ENCODE data around the gene ANKRD33B. TPM values are rescaled to one million over a fixed set of nuclear protein-coding genes. Genes with fewer than 3 reads are reported as not detected.
"Not testable (repeated sequence)": the region's sequence is repeated elsewhere in the genome, so short reads cannot be mapped to it uniquely, and the experiment has no call there.

The ANKRD33B gene
- polyA plus RNA-seq (2013, experiment 1 of 2) = 0.64 TPM
- polyA plus RNA-seq (2013, experiment 2 of 2) = 0.71 TPM

DNA sequence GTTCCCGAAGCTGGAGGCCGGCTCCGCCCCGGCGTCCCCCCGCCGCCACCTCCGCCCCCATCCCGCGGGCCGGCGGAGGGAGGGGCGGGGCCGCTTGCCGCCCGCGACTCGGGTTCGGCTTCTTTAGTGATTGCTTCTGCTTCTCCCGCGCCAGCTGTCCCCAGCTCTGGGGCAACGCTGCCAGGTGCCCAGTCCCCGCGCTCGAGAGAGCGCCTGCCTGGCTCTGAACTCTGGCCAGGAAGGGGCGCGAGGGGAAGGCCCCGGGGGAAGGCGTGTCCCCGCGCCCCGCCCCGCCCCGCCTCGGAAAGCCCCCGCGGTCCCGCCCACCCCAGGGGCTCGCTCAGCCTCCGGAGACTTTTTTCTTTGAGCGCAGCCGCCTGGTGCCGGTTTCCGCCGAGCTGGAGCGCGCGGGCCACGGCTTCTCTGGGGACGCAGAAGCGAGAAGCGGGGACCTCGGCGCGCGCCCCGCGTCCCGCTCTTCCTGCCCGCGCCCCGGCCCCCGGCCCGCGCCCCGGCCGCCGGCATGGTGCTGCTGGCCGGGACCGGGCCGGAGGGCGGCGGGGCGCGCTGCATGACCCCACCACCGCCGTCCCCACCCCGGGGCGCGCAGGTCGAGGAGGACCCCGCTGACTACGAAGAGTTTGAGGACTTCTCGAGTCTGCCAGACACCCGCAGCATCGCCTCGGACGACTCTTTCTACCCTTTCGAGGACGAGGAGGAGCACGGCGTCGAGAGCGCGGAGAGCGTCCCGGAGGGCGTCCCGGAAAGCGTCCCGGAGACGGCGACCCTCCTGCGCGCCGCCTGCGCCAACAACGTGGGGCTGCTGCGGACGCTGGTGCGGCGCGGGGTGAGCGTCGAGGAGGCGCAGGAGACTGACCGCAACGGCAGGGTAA, at the start of gene ANKRD33B:
Gene ANKRD33B, plus strand, starts transcription at position 126 of the 893 bp plus-strand sequence. Its CDS starts 398 bp downstream, at position 524.
- Histone ChIP-seq H3K79me1 (replicated peaks; ENCODE audit: low read length, poor library complexity, severe bottlenecking) (peaks cover 22% of the 10 kb centered on the region), H4K8ac (ENCODE audit: low read length) (peak within 1 kb of the TSS; percentile 98), H3K27ac (ENCODE audit: low read length, poor library complexity, severe bottlenecking) (no peak within 1 kb of the TSS), H2BK120ac (ENCODE audit: low read depth, low read length) (peak within 1 kb of the TSS; percentile 24), H2AFZ (ENCODE audit: low read depth, low read length) (peak within 1 kb of the TSS; percentile 49), H3K18ac (ENCODE audit: low read depth in 1 of 2, low read length in 2 of 2) (peak within 1 kb of the TSS; percentile 84 to 88), H3K23ac (ENCODE audit: low read length in 2 of 2) (peak within 1 kb of the TSS in 1 of 2 experiments; percentile 9), H3K36me3 (ENCODE audit: control insufficient read depth in 1 of 2, insufficient read depth in 2 of 2, low read depth in 1 of 2, low read length in 2 of 2) (peaks cover 0 to 3% of the 10 kb centered on the region in 2 experiments), H3K27me3 (ENCODE audit: control insufficient read depth in 1 of 2, insufficient read depth in 1 of 2, low read length in 2 of 2) (no peaks in the 10 kb centered on the region), H3K4me1 (ENCODE audit: control insufficient read depth, insufficient read depth, low read depth, low read length) (peaks cover 36% of the 10 kb centered on the region), H2BK12ac (ENCODE audit: low read length in 2 of 2) (peak within 1 kb of the TSS; percentile 44 to 79), H2AK5ac (ENCODE audit: low read length, severe bottlenecking) (peak within 1 kb of the TSS; percentile 49), H2BK5ac (ENCODE audit: low read depth, low read length, poor library complexity, severe bottlenecking) (peak within 1 kb of the TSS; percentile 21), H3K4ac (ENCODE audit: low read depth in 1 of 2, low read length in 2 of 2) (peak within 1 kb of the TSS; percentile 43 to 76), H3K9me3 (ENCODE audit: control insufficient read depth, low read length) (no peaks in the 10 kb centered on the region), H3K4me3 (ENCODE audit: insufficient read depth in 1 of 2, low read depth in 1 of 2, low read length in 2 of 2) (peak within 1 kb of the TSS; percentile 81 to 86), H4K91ac (ENCODE audit: low read length) (peak within 1 kb of the TSS; percentile 56), H3K9ac (ENCODE audit: low read length) (peak within 1 kb of the TSS; percentile 83), H3K14ac (ENCODE audit: low read length in 2 of 2) (peak within 1 kb of the TSS in 1 of 2 experiments; percentile 56), H2BK15ac (ENCODE audit: low read depth, poor library complexity, severe bottlenecking) (peak within 1 kb of the TSS; percentile 89), H3K4me2 (ENCODE audit: low read length, poor library complexity, severe bottlenecking) (peak within 1 kb of the TSS; percentile 87)
- under 1% methylated on average over 81 of the region's 119 CpGs for WGBS
- DNase-seq = peak; percentile 71

DNA sequence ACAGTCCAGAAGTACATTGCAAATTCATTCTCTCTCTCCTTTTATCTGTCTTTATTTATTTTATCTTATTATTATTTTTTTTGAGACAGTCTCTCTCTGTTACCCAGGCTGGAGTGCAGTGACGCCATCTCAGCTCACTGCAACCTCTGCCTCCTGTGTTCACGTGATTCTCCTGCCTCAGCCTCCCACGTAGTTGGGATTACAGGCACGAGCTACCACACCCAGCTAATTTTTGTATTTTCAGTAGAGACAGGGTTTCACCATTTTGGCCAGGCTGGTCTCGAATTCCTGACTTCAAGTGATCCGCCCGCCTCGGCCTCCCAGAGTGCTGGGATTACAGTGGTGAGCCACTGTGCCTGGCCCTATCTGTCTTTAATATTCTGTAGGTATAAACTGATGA, 49.3 kb upstream of the ANKRD33B start:
- H4K91ac ChIP-seq (ENCODE audit: low read length); H3K18ac ChIP-seq (ENCODE audit: low read depth in 1 of 2, low read length in 2 of 2); H2AK5ac ChIP-seq (ENCODE audit: low read length, severe bottlenecking); H3K4me3 ChIP-seq (ENCODE audit: insufficient read depth in 1 of 2, low read depth in 1 of 2, low read length in 2 of 2); H3K27me3 ChIP-seq (ENCODE audit: control insufficient read depth in 1 of 2, insufficient read depth in 1 of 2, low read length in 2 of 2); H3K14ac ChIP-seq (ENCODE audit: low read length in 2 of 2); H3K79me1 ChIP-seq (replicated peaks; ENCODE audit: low read length, poor library complexity, severe bottlenecking); H3K4ac ChIP-seq (ENCODE audit: low read depth in 1 of 2, low read length in 2 of 2); H2BK15ac ChIP-seq (ENCODE audit: low read depth, poor library complexity, severe bottlenecking); H3K4me2 ChIP-seq (ENCODE audit: low read length, poor library complexity, severe bottlenecking); H2AFZ ChIP-seq (ENCODE audit: low read depth, low read length); H3K23ac ChIP-seq (ENCODE audit: low read length in 2 of 2); H4K8ac ChIP-seq (ENCODE audit: low read length); H2BK120ac ChIP-seq (ENCODE audit: low read depth, low read length); H3K9ac ChIP-seq (ENCODE audit: low read length); H2BK5ac ChIP-seq (ENCODE audit: low read depth, low read length, poor library complexity, severe bottlenecking); H3K9me3 ChIP-seq (ENCODE audit: control insufficient read depth, low read length); H3K36me3 ChIP-seq (ENCODE audit: control insufficient read depth in 1 of 2, insufficient read depth in 2 of 2, low read depth in 1 of 2, low read length in 2 of 2); H2BK12ac ChIP-seq (ENCODE audit: low read length in 2 of 2); DNase-seq: not testable (repeated sequence)
- H3K27ac ChIP-seq (ENCODE audit: low read length, poor library complexity, severe bottlenecking) = peak overlapping the region; percentile 93
- peaks cover 22% of the 10 kb centered on the region for H3K4me1 ChIP-seq (ENCODE audit: control insufficient read depth, insufficient read depth, low read depth, low read length)
- 86% methylated on average over 8 of the region's 8 CpGs for WGBS

DNA sequence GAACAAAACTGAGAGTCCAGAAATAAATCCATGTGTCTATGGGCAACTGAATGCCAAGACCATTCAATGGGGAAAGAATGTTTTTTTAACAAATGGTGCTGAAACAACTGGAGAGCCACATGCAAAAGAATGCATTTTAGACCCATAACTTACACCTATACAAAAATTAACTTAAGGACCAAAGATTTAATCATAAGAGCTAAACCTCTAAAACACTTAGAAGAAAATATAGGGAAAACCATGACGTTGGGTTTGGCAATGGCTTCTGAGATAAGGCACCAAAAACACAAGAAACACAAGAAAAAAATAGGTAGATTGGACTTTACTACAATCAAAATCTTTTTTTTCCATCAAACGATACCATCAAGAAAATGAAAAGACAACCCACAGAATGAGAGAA, 48.4 kb upstream of the ANKRD33B start:
- H3K9ac ChIP-seq (ENCODE audit: low read length) = no peak overlapping the region
- no peak overlapping the region for H2AFZ ChIP-seq (ENCODE audit: low read depth, low read length)
- WGBS = no CpG with 5 or more reads among the region's 2 CpGs

DNA sequence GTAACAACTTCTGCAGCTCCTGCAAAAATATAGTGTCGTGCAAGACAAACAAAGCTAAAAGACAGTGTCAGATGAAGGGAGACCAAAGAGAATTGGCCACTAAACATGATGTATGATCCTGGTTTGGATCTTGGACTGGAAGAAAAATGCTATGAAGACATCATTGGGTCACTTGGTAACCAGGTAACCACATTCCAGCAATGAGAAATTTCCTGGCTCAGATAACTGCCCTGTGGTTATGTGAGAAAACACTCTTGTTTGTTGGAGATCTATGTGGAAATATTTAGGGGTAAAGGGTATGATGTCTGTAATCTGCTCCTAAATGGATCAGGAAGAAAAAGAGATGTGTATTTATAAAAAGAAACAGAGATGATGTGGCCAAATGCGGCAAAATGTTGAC, 45.5 kb upstream of the ANKRD33B start:
- Histone ChIP-seq H2BK120ac (ENCODE audit: low read depth, low read length) (no peak overlapping the region), H2AFZ (ENCODE audit: low read depth, low read length) (no peak overlapping the region), H3K4me2 (ENCODE audit: low read length, poor library complexity, severe bottlenecking) (no peak overlapping the region), H3K4me3 (ENCODE audit: insufficient read depth in 1 of 2, low read depth in 1 of 2, low read length in 2 of 2) (no peak overlapping the region), H2BK5ac (ENCODE audit: low read depth, low read length, poor library complexity, severe bottlenecking) (no peak overlapping the region), H2BK15ac (ENCODE audit: low read depth, poor library complexity, severe bottlenecking) (no peak overlapping the region), H2AK5ac (ENCODE audit: low read length, severe bottlenecking) (no peak overlapping the region), H3K23ac (ENCODE audit: low read length in 2 of 2) (no peak overlapping the region), H2BK12ac (ENCODE audit: low read length in 2 of 2) (no peak overlapping the region), H3K79me1 (replicated peaks; ENCODE audit: low read length, poor library complexity, severe bottlenecking) (no peaks in the 10 kb centered on the region), H3K4ac (ENCODE audit: low read depth in 1 of 2, low read length in 2 of 2) (no peak overlapping the region), H4K91ac (ENCODE audit: low read length) (no peak overlapping the region), H3K9ac (ENCODE audit: low read length) (no peak overlapping the region), H3K9me3 (ENCODE audit: control insufficient read depth, low read length) (no peaks in the 10 kb centered on the region), H3K27me3 (ENCODE audit: control insufficient read depth in 1 of 2, insufficient read depth in 1 of 2, low read length in 2 of 2) (no peaks in the 10 kb centered on the region), H3K14ac (ENCODE audit: low read length in 2 of 2) (no peak overlapping the region), H3K18ac (ENCODE audit: low read depth in 1 of 2, low read length in 2 of 2) (no peak overlapping the region), H3K36me3 (ENCODE audit: control insufficient read depth in 1 of 2, insufficient read depth in 2 of 2, low read depth in 1 of 2, low read length in 2 of 2) (no peaks in the 10 kb centered on the region), H3K4me1 (ENCODE audit: control insufficient read depth, insufficient read depth, low read depth, low read length) (peaks cover 12% of the 10 kb centered on the region), H4K8ac (ENCODE audit: low read length) (no peak overlapping the region), H3K27ac (ENCODE audit: low read length, poor library complexity, severe bottlenecking) (no peak overlapping the region)
- WGBS = 94% methylated on average over 2 of the region's 2 CpGs
- DNase-seq = no peak

More for the DNA sequence above, 48.4 kb upstream of the ANKRD33B start:
- H2BK12ac ChIP-seq (ENCODE audit: low read length in 2 of 2) = no peak overlapping the region
- no peak overlapping the region for H2BK5ac ChIP-seq (ENCODE audit: low read depth, low read length, poor library complexity, severe bottlenecking)
- H2BK15ac ChIP-seq (ENCODE audit: low read depth, poor library complexity, severe bottlenecking) = no peak overlapping the region
- peak overlapping the region; percentile 93 for H3K27ac ChIP-seq (ENCODE audit: low read length, poor library complexity, severe bottlenecking)
- no peak overlapping the region for H2AK5ac ChIP-seq (ENCODE audit: low read length, severe bottlenecking)
- H3K9me3 ChIP-seq (ENCODE audit: control insufficient read depth, low read length) = no peaks in the 10 kb centered on the region
- H3K4ac ChIP-seq (ENCODE audit: low read depth in 1 of 2, low read length in 2 of 2) = no peak overlapping the region
- H3K14ac ChIP-seq (ENCODE audit: low read length in 2 of 2) = no peak overlapping the region
- H3K4me3 ChIP-seq (ENCODE audit: insufficient read depth in 1 of 2, low read depth in 1 of 2, low read length in 2 of 2) = no peak overlapping the region
- H3K36me3 ChIP-seq (ENCODE audit: control insufficient read depth in 1 of 2, insufficient read depth in 2 of 2, low read depth in 1 of 2, low read length in 2 of 2) = no peaks in the 10 kb centered on the region
- no peak overlapping the region for H4K91ac ChIP-seq (ENCODE audit: low read length)
- H3K23ac ChIP-seq (ENCODE audit: low read length in 2 of 2) = no peak overlapping the region
- H3K4me1 ChIP-seq (ENCODE audit: control insufficient read depth, insufficient read depth, low read depth, low read length) = peaks cover 24% of the 10 kb centered on the region
- H4K8ac ChIP-seq (ENCODE audit: low read length) = no peak overlapping the region
- H3K4me2 ChIP-seq (ENCODE audit: low read length, poor library complexity, severe bottlenecking) = no peak overlapping the region
- no peak overlapping the region for H2BK120ac ChIP-seq (ENCODE audit: low read depth, low read length)
- no peaks in the 10 kb centered on the region for H3K27me3 ChIP-seq (ENCODE audit: control insufficient read depth in 1 of 2, insufficient read depth in 1 of 2, low read length in 2 of 2)
- H3K79me1 ChIP-seq (replicated peaks; ENCODE audit: low read length, poor library complexity, severe bottlenecking) = no peaks in the 10 kb centered on the region
- no peak overlapping the region for H3K18ac ChIP-seq (ENCODE audit: low read depth in 1 of 2, low read length in 2 of 2)
- DNase-seq = no peak
